ENCODE results near the gene ARID1B.

GRCh38 chr6:156879591-156879990 is 102.4 kb downstream of the ARID1B start:
- TF ChIP-seq GATA3 (IDR thresholded peaks at IDR 0.05; ENCODE audit: low read depth, low read length) (no peak), GATA2 (IDR thresholded peaks at IDR 0.05; ENCODE audit: low read depth, low read length) (no peak)
